ENCODE measurements around the gene NCKAP5.

The NCKAP5 gene

DNA sequence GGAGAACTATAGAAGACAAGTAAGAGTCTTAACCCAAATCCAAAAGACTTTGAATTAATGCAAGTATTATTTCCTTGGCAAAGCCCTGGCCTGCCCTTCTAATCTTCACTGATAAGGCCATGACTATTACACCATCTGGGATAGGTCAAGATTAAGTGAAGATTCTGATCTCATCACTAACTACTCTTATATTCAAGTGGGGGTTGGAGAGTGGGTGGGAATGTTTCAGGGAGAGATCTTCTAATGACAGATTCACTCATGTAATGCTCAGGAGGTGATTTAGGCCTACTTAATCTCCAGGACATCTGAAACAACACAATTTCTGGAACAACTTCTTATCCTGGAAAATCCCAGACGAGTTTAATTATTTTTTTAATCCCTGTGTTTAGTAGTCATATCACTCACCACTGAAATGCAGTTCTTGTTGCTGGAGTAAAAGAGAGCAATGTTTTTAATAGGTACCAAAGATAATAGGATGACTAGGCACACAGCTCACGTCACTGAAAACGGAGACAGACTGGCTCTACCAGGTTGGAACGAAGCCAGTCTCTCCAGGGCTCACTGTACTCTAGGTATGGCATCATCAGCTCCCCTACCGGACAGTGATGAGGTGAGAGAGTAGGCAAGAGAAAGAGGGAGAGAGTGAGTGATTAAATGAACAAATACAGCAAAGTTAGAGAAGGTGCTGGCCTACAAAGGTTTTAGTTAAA is 133.1 kb downstream of the NCKAP5 start:
- no peak for FAIRE-seq
- no peak for DNase-seq (ENCODE audit: extremely low spot score, insufficient read length, low read depth)

DNA sequence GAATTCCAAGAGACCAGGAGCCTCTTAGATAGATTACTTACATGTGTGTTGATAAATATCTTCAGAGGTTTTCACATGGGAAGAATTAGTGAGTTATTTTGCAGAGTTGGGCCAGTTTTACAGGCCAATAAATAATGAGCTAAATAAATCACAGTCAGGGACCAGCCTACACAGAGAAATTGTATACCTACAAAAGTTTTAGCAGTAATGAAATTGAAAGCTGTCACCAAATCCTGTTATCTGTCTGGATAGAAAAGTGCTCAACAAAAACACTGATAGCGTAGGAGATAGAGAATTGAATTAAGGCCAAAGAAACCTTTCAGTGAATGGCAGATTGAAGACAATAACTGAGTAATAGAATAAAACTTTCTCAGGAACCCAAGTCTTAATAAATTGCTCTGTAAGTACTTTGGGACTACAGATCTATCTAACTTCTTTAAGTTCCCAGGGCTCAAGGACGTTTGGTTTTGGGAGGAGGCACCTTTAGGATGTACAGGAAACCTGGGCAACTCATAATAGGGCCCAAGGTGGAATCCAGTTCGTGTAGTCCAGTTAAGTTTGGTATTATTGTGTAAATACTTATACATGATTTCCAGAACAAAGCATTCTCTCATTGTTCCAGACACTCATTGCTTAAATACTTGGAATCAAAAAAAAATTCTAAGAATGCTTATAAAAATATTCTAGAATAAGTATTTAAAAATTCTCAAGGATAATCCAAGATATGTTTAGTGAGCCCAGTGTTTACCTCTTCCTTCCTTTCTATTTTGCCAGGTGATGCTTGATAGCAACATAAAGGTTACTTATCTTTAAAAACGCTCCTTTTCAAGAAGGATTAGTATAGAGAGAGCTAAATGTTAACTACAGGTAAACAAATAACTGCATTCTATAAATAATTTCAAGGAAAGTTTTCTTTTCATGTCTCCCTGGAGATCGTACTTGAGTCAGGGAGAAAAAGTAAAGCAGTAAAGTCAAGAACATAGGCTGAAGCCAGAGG is 134.5 kb downstream of the NCKAP5 start:
- DNase-seq (ENCODE audit: extremely low spot score, insufficient read length, low read depth): no peak
- no peak for FAIRE-seq

DNA sequence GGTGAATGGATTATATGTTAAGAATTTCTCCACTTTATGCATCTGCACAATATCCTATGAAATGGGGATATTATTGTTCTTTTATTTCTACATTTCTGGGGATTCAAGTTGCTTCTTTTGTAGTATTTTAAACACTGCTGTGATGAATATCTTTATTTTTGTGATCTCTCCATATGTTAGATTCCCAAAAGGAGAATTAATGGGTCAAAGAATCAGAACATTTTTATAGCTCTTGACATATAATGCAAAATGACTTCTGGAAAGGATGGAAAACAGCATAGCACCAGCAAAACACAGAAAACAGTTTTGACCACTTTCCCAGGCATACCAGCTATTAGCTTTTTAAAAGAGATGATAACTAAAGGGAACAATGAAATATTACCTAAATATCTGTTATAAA is 135.5 kb downstream of the NCKAP5 start:
- FAIRE-seq: no peak
- DNase-seq (ENCODE audit: extremely low spot score, insufficient read length, low read depth): no peak

GRCh38 chr2:133431289-133431688 is 137.0 kb downstream of the NCKAP5 start:
- no peak for FAIRE-seq
- no peak for DNase-seq (ENCODE audit: extremely low spot score, insufficient read length, low read depth)

DNA sequence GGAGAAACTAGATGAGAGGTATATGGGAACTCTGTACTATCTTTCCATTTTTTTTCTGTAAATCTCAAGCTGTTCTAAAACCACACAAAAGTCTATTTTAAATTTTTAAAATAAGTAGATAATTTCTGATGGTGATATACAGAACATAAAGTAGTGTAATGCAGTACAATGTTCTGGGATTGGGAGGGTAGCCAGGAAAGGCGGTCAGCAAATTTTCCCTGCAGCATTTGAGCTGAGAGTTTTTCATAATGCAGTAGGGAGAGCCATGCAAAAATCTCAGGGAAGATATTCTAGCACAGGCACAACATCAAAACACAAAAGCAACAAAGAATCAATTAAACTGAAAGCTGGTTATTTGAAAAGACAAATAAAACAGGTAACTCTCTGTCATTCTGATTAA is 141.5 kb downstream of the NCKAP5 start:
- no peak for FAIRE-seq
- no peak for DNase-seq (ENCODE audit: extremely low spot score, insufficient read length, low read depth)

GRCh38 chr2:133425612-133426011 is 142.7 kb downstream of the NCKAP5 start:
- DNase-seq (ENCODE audit: extremely low spot score, insufficient read length, low read depth) (no peak), FAIRE-seq (no peak)

- FAIRE-seq (no peak), DNase-seq (ENCODE audit: extremely low spot score, insufficient read length, low read depth) (no peak)
Measured at GRCh38 chr2:133424876-133425275, 143.4 kb downstream of the NCKAP5 start.

DNA sequence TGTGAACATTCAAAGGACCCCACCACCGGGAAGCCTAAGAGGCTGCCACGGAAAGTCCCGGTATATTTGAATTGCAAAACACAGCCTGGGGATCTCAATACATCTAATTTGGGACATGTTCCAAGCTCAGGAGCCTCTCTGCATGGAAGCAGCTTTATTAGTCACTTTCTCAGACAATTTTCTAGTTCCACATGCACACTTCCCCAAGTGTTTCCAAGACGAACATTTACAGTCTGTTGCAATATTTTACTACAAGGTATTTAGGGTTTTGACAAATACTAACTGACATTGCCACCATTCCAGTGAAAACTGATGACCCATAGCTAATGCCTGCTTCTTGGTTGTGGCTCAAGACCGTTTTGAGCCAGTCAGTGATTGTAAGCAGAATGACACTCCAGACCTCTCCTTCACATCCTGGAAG is 145.3 kb downstream of the NCKAP5 start:
- FAIRE-seq: no peak
- no peak for DNase-seq (ENCODE audit: extremely low spot score, insufficient read length, low read depth)

GRCh38 chr2:133421516-133422324 is 146.5 kb downstream of the NCKAP5 start:
- FAIRE-seq (peak; percentile 95), DNase-seq (ENCODE audit: extremely low spot score, insufficient read length, low read depth) (peak; percentile 25)

GRCh38 chr2:133420788-133421187 is 147.5 kb downstream of the NCKAP5 start:
- DNase-seq (ENCODE audit: extremely low spot score, insufficient read length, low read depth): no peak
- FAIRE-seq: peak; percentile 61

DNA sequence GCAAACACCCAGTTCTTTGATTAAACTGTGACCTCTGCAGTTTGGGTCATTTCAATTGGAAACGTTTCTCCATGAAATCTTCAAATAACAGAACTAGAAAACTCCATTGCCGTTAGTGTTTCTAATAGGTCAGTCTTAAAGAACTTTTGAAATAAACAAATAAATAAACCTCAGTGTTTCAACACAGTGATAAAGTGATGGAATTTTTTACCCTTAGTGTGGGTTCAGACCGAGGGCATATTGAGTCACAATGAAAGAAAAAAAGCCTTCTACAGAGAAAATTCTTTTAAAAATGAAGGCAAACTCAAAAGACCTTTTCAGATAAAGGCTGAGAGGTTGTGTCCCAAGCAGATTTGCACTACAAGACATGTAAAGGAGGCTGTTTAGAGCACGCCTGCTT is 149.6 kb downstream of the NCKAP5 start:
- DNase-seq (ENCODE audit: extremely low spot score, insufficient read length, low read depth) (no peak), FAIRE-seq (no peak)

- DNase-seq (ENCODE audit: extremely low spot score, insufficient read length, low read depth) (no peak), FAIRE-seq (peak; percentile 87)
Measured at GRCh38 chr2:133418021-133418420, 150.2 kb downstream of the NCKAP5 start.

- FAIRE-seq (no peak), DNase-seq (ENCODE audit: extremely low spot score, insufficient read length, low read depth) (no peak)
Measured at GRCh38 chr2:133417415-133417814, 150.8 kb downstream of the NCKAP5 start.

DNA sequence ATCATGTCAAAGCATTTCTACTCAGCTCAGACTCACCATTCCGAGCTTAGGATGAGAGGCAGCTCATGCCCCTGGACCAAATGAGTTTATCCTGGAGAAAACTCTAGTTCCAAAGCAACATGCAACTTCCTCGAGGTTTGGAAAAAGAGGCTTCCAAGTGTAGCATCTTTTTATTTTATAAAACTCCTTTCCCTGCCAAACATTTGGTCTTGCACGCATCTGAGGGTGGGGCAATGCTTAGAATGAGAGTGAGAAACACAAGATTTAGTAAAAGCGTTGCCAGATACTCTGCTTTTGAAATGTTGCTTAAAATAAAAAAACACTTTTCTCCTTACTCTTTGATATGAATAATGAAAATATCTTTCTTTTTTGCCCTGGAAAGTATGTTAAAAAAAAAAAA is 151.5 kb downstream of the NCKAP5 start:
- FAIRE-seq (no peak), DNase-seq (ENCODE audit: extremely low spot score, insufficient read length, low read depth) (no peak)

- no peak for DNase-seq (ENCODE audit: extremely low spot score, insufficient read length, low read depth)
- FAIRE-seq: no peak
Measured at GRCh38 chr2:133416146-133416545, 152.1 kb downstream of the NCKAP5 start.

GRCh38 chr2:133415210-133415876 is 152.9 kb downstream of the NCKAP5 start:
- FAIRE-seq: no peak
- DNase-seq (ENCODE audit: extremely low spot score, insufficient read length, low read depth): no peak

DNA sequence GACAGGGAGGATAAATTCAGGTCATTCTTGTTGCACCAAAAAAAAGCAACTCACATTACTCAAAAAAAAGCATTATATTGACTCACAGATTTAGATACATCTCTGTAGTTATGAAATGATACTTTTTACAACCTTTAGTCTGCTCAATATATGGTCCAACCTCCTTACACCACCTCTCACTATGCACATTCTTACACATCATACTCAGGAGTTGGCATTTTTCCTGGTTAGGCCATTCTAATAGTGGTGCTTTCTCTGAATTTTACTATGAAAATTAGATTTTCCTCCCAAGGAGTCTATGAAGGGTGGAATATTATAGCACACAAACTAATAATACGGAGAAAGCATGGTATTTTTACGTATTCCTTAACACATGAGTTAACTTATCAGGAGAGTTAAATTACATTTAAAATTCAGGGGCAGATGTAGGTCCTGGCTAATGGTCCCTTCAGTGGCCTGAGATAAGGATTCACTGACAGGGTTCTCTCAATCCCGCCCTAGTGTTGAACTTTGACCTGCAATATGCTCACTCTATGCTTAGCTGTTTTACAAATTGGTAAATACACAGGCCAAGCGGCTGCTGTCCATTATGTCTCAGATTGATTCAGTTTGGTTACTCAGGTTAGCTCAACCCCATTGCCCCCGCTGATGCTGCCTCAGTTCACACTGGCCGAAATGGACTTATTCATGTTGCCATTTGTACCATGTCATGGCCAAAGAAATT is 153.6 kb downstream of the NCKAP5 start:
- DNase-seq (ENCODE audit: extremely low spot score, insufficient read length, low read depth) (no peak), FAIRE-seq (no peak)

- FAIRE-seq (no peak), DNase-seq (ENCODE audit: extremely low spot score, insufficient read length, low read depth) (no peak)
Measured at GRCh38 chr2:133413863-133414262, 154.4 kb downstream of the NCKAP5 start.

DNA sequence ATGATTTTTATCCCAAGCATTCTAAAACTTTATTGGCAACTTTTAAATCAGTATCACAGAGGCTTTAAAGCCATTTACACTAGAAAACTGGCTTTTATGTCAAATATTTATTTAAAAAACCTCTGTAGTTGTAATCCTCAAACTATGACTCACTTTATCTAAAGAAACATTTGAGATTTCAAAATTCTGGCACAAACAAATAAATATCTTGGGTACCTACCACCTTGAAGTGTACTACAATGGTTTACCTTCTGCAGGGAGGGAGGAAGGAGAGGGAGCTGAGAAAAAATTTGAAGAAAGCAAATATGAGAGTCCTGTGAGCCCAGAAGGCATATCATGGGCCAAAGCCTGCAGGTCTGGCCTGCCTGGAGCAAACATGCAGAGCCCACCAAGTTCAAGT is 155.6 kb downstream of the NCKAP5 start:
- FAIRE-seq (no peak), DNase-seq (ENCODE audit: extremely low spot score, insufficient read length, low read depth) (no peak)
